MM.1S (cell line): ENCODE data around the gene KCNK18.

Experiments
- DNase-seq: peaks from one replicate; pipeline ENCODE4 v3.0.0-alpha.2; 2015
- H2AFZ ChIP-seq: fragments of 300-600 bp; sonication (generic); 2 replicates; pipeline ENCODE4 v1.6.0; 2016; ENCODE audit warnings: antibody characterized with exemption, low read length
- H3F3A ChIP-seq: fragments of 300-600 bp; sonication (generic); 2 replicates; pipeline ENCODE4 v1.6.1; 2016; ENCODE audit warnings: mild to moderate bottlenecking, antibody characterized with exemption, low read length, moderate library complexity, mixed read lengths; ENCODE audit not compliant: insufficient read depth
- H3K27ac ChIP-seq: fragments of 300-600 bp; sonication (generic); 2 replicates; pipeline ENCODE4 v1.5.1; 2016; ENCODE audit warnings: mild to moderate bottlenecking, low read length
- H3K27me3 ChIP-seq: fragments of 300-600 bp; sonication (generic); replicated peaks from 2 replicates; pipeline ENCODE4 v1.6.0; 2016; ENCODE audit warnings: low read length; ENCODE audit not compliant: insufficient read depth
- H3K36me3 ChIP-seq: fragments of 300-600 bp; sonication (generic); replicated peaks from 2 replicates; pipeline ENCODE4 v1.6.1; 2016; ENCODE audit warnings: mild to moderate bottlenecking, low read length, mixed read lengths; ENCODE audit not compliant: insufficient read depth
- H3K4me1 ChIP-seq: fragments of 300-600 bp; sonication (generic); 2 replicates; pipeline ENCODE4 v1.6.1; 2016; ENCODE audit warnings: low read length, mixed read lengths
- H3K4me2 ChIP-seq: fragments of 300-600 bp; sonication (generic); 2 replicates; pipeline ENCODE4 v1.6.0; 2016; ENCODE audit warnings: low read depth, low read length
- H3K4me3 ChIP-seq: fragments of 300-600 bp; sonication (generic); 2 replicates; pipeline ENCODE4 v1.5.1; 2016; ENCODE audit warnings: low read length, mixed read lengths
- H3K79me2 ChIP-seq: fragments of 300-600 bp; sonication (generic); 2 replicates; pipeline ENCODE4 v1.6.1; 2016; ENCODE audit warnings: mixed run types, low read length, mixed read lengths
- H3K9ac ChIP-seq: fragments of 300-600 bp; sonication (generic); 2 replicates; pipeline ENCODE4 v1.6.1; 2016; ENCODE audit warnings: low read length, mixed read lengths
- H3K9me2 ChIP-seq: fragments of 300-600 bp; sonication (generic); replicated peaks from 2 replicates; pipeline ENCODE4 v1.6.1; 2016; ENCODE audit warnings: mild to moderate bottlenecking, low read length, mixed read lengths; ENCODE audit not compliant: insufficient read depth
- H3K9me3 ChIP-seq: fragments of 300-600 bp; sonication (generic); replicated peaks from 2 replicates; pipeline ENCODE4 v1.6.1; 2016; ENCODE audit warnings: mild to moderate bottlenecking, low read length, mixed read lengths; ENCODE audit not compliant: insufficient read depth
- H4K20me1 ChIP-seq: fragments of 300-600 bp; sonication (generic); 2 replicates; pipeline ENCODE4 v1.6.1; 2016; ENCODE audit warnings: mild to moderate bottlenecking, low read length, moderate library complexity, mixed read lengths; ENCODE audit not compliant: insufficient read depth
- CTCF ChIP-seq: fragments of 300-600 bp; sonication (generic); IDR thresholded peaks from 2 replicates; pipeline ENCODE4 v1.5.1; 2016; ENCODE audit warnings: antibody characterized with exemption, low read length, mixed read lengths
- EZH2 ChIP-seq: fragments of 300-600 bp; sonication (generic); optimal IDR thresholded peaks from 2 replicates; pipeline ENCODE3; 2017; ENCODE audit warnings: low read depth, mild to moderate bottlenecking, antibody characterized with exemption, low read length, mixed read lengths
- EZH2phosphoT487 ChIP-seq: fragments of 300-600 bp; sonication (generic); IDR thresholded peaks from 2 replicates; pipeline ENCODE4 v1.6.1; 2018; ENCODE audit warnings: antibody characterized with exemption, low read length

KCNK18 gene

GRCh38 chr10:117186832-117187615 lies 10.3 kb upstream of the KCNK18 start:
- no peaks in the 10 kb centered on the region for H3K27me3 ChIP-seq
- H3K4me2 ChIP-seq: no peak overlapping the region
- no peaks in the 10 kb centered on the region for H3K9me2 ChIP-seq
- H2AFZ ChIP-seq: 0 out of 2 replicates have a peak overlapping the region, but pooled peaks have one; percentile 1
- H3K4me1 ChIP-seq: no peaks in the 10 kb centered on the region
- H3K36me3 ChIP-seq: no peaks in the 10 kb centered on the region
- H3K9me3 ChIP-seq: no peaks in the 10 kb centered on the region
- H3K27ac ChIP-seq: no peak overlapping the region
- DNase-seq: peak; percentile 9
- no peaks in the 10 kb centered on the region for H4K20me1 ChIP-seq
- no peaks in the 10 kb centered on the region for H3K79me2 ChIP-seq
- no peak overlapping the region for H3K9ac ChIP-seq
- no peak overlapping the region for H3K4me3 ChIP-seq
- TF ChIP-seq EZH2phosphoT487 (no peak), CTCF (no peak), EZH2 (no peak)
- H3F3A ChIP-seq: no peaks in the 10 kb centered on the region

- Histone ChIP-seq H4K20me1 (no peaks in the 10 kb centered on the region), H3K27me3 (no peaks in the 10 kb centered on the region), H3K4me2 (no peak overlapping the region), H3K4me3 (no peak overlapping the region), H2AFZ (no peak overlapping the region), H3K79me2 (no peaks in the 10 kb centered on the region), H3K9ac (no peak overlapping the region), H3K27ac (no peak overlapping the region), H3K9me2 (no peaks in the 10 kb centered on the region), H3K9me3 (no peaks in the 10 kb centered on the region), H3K36me3 (no peaks in the 10 kb centered on the region), H3K4me1 (no peaks in the 10 kb centered on the region), H3F3A (no peaks in the 10 kb centered on the region)
- TF ChIP-seq CTCF (no peak), EZH2phosphoT487 (no peak), EZH2 (no peak)
- no peak for DNase-seq
Observed at GRCh38 chr10:117188371-117188770, 8.9 kb upstream of the KCNK18 start.

GRCh38 chr10:117189557-117189956 lies 7.7 kb upstream of the KCNK18 start:
- Histone ChIP-seq H2AFZ (no peak overlapping the region), H3K9ac (no peak overlapping the region), H3K4me3 (no peak overlapping the region), H3K9me2 (no peaks in the 10 kb centered on the region), H3K36me3 (no peaks in the 10 kb centered on the region), H3F3A (no peaks in the 10 kb centered on the region), H3K27ac (no peak overlapping the region), H3K4me1 (no peaks in the 10 kb centered on the region), H3K27me3 (no peaks in the 10 kb centered on the region), H3K79me2 (no peaks in the 10 kb centered on the region), H4K20me1 (no peaks in the 10 kb centered on the region), H3K9me3 (no peaks in the 10 kb centered on the region), H3K4me2 (no peak overlapping the region)
- no peak for DNase-seq
- TF ChIP-seq EZH2 (no peak), EZH2phosphoT487 (no peak), CTCF (no peak)
